Measurements from ENCODE around the gene C1orf174. TPM values are rescaled to one million over a fixed set of nuclear protein-coding genes. Genes with fewer than 3 reads are reported as not detected.

The C1orf174 gene
- total and polyA plus RNA-seq, 2 experiments from 2014 or later = 20.7 to 23.6 TPM

- H3K4me3 ChIP-seq = no peak overlapping the region
- no peak overlapping the region for H2AFZ ChIP-seq
- no peaks in the 10 kb centered on the region for H3K9me3 ChIP-seq (ENCODE audit: low read depth)
- H3K27ac ChIP-seq = no peak overlapping the region
- H3K4me2 ChIP-seq = no peak overlapping the region
- H3K36me3 ChIP-seq (replicated peaks; ENCODE audit: insufficient read depth, low read depth) = no peaks in the 10 kb centered on the region
- H3K27me3 ChIP-seq = no peaks in the 10 kb centered on the region
- H4K20me1 ChIP-seq (ENCODE audit: insufficient read depth, poor library complexity, severe bottlenecking) = no peaks in the 10 kb centered on the region
- no peaks in the 10 kb centered on the region for H3K9me2 ChIP-seq (replicated peaks; ENCODE audit: insufficient read depth)
- no peaks in the 10 kb centered on the region for H3K79me2 ChIP-seq
- DNase-seq (ENCODE audit: low spot score) = no peak
- no peak for TF ChIP-seq CTCF (IDR thresholded peaks at IDR 0.05; ENCODE audit: poor library complexity)
- TF ChIP-seq EZH2 (IDR thresholded peaks at IDR 0.05; ENCODE audit: borderline replicate concordance) = no peak
- TF ChIP-seq EZH2phosphoT487 (IDR thresholded peaks at IDR 0.05; ENCODE audit: low read depth, severe bottlenecking, unreplicated experiment) = no peak
- no peaks in the 10 kb centered on the region for H3K4me1 ChIP-seq (ENCODE audit: insufficient read depth)
- WGBS (ENCODE audit: low lambda C conversion rate, missing lambda C conversion rate) = 84% methylated on average over 6 of the region's 6 CpGs
These were observed 22.8 kb upstream of the C1orf174 start for GRCh38 chr1:3922851-3923250.

- H3K27ac ChIP-seq = no peak overlapping the region
- H3K9me3 ChIP-seq (ENCODE audit: low read depth) = no peaks in the 10 kb centered on the region
- TF ChIP-seq EZH2 (IDR thresholded peaks at IDR 0.05; ENCODE audit: borderline replicate concordance) (no peak), CTCF (IDR thresholded peaks at IDR 0.05; ENCODE audit: poor library complexity) (no peak), EZH2phosphoT487 (IDR thresholded peaks at IDR 0.05; ENCODE audit: low read depth, severe bottlenecking, unreplicated experiment) (no peak)
- 92% methylated on average over 6 of the region's 6 CpGs for WGBS (ENCODE audit: low lambda C conversion rate, missing lambda C conversion rate)
- no peaks in the 10 kb centered on the region for H3K4me1 ChIP-seq (ENCODE audit: insufficient read depth)
- no peak overlapping the region for H3K4me3 ChIP-seq
- H4K20me1 ChIP-seq (ENCODE audit: insufficient read depth, poor library complexity, severe bottlenecking) = no peaks in the 10 kb centered on the region
- H3K36me3 ChIP-seq (replicated peaks; ENCODE audit: insufficient read depth, low read depth) = no peaks in the 10 kb centered on the region
- H2AFZ ChIP-seq = no peak overlapping the region
- H3K4me2 ChIP-seq = no peak overlapping the region
- no peak for DNase-seq (ENCODE audit: low spot score)
- no peaks in the 10 kb centered on the region for H3K79me2 ChIP-seq
- no peaks in the 10 kb centered on the region for H3K27me3 ChIP-seq
- no peaks in the 10 kb centered on the region for H3K9me2 ChIP-seq (replicated peaks; ENCODE audit: insufficient read depth)
These were observed 22.2 kb upstream of the C1orf174 start for GRCh38 chr1:3922201-3922725.

- Histone ChIP-seq H3K27me3 (no peaks in the 10 kb centered on the region), H3K36me3 (replicated peaks; ENCODE audit: insufficient read depth, low read depth) (no peaks in the 10 kb centered on the region), H3K4me1 (ENCODE audit: insufficient read depth) (no peaks in the 10 kb centered on the region), H3K4me3 (no peak overlapping the region), H3K79me2 (no peaks in the 10 kb centered on the region), H2AFZ (no peak overlapping the region), H3K9me3 (ENCODE audit: low read depth) (no peaks in the 10 kb centered on the region), H3K9me2 (replicated peaks; ENCODE audit: insufficient read depth) (no peaks in the 10 kb centered on the region), H4K20me1 (ENCODE audit: insufficient read depth, poor library complexity, severe bottlenecking) (no peaks in the 10 kb centered on the region), H3K27ac (no peak overlapping the region), H3K4me2 (no peak overlapping the region)
- TF ChIP-seq CTCF (IDR thresholded peaks at IDR 0.05; ENCODE audit: poor library complexity) (no peak), EZH2 (IDR thresholded peaks at IDR 0.05; ENCODE audit: borderline replicate concordance) (no peak), EZH2phosphoT487 (IDR thresholded peaks at IDR 0.05; ENCODE audit: low read depth, severe bottlenecking, unreplicated experiment) (no peak)
- 69% methylated on average over 8 of the region's 8 CpGs for WGBS (ENCODE audit: low lambda C conversion rate, missing lambda C conversion rate)
- no peak for DNase-seq (ENCODE audit: low spot score)
These were observed 21.7 kb upstream of the C1orf174 start for GRCh38 chr1:3921765-3922164.

- Histone ChIP-seq H2AFZ (no peak overlapping the region), H3K79me2 (no peaks in the 10 kb centered on the region), H3K4me1 (ENCODE audit: insufficient read depth) (no peaks in the 10 kb centered on the region), H3K9me2 (replicated peaks; ENCODE audit: insufficient read depth) (no peaks in the 10 kb centered on the region), H3K36me3 (replicated peaks; ENCODE audit: insufficient read depth, low read depth) (no peaks in the 10 kb centered on the region), H3K27me3 (no peaks in the 10 kb centered on the region), H3K9me3 (ENCODE audit: low read depth) (no peaks in the 10 kb centered on the region), H3K4me2 (no peak overlapping the region), H3K27ac (no peak overlapping the region), H4K20me1 (ENCODE audit: insufficient read depth, poor library complexity, severe bottlenecking) (no peaks in the 10 kb centered on the region), H3K4me3 (no peak overlapping the region)
- WGBS (ENCODE audit: low lambda C conversion rate, missing lambda C conversion rate) = 74% methylated on average over 3 of the region's 5 CpGs
- no peak for TF ChIP-seq EZH2 (IDR thresholded peaks at IDR 0.05; ENCODE audit: borderline replicate concordance)
- TF ChIP-seq EZH2phosphoT487 (IDR thresholded peaks at IDR 0.05; ENCODE audit: low read depth, severe bottlenecking, unreplicated experiment) = no peak
- no peak for TF ChIP-seq CTCF (IDR thresholded peaks at IDR 0.05; ENCODE audit: poor library complexity)
- DNase-seq (ENCODE audit: low spot score) = no peak
These were observed 19.6 kb upstream of the C1orf174 start for GRCh38 chr1:3919706-3920105.

Data from hepatocyte (in vitro differentiated cells).